Right lobe of liver (tissue), 4 donors: ENCODE measurements around the gene SLC38A10.

Source experiments
- POLR2A ChIP-seq: fragments of 450-650 bp; IDR thresholded peaks from one replicate; pipeline ENCODE4 v1.6.1; 2017; ENCODE audit warnings: antibody characterized with exemption, mild to moderate bottlenecking
- TF ChIP-seq, protein P1 (sequence below), 4 donors: fragments of 200-600 bp in 3 of 4; fragments of 450-650 bp in 1 of 4; IDR thresholded peaks; one replicate each; pipeline versions ENCODE4 v1.5.1 to v1.8.0; 2016 to 2022; ENCODE audit warnings: antibody characterized with exemption in 4 of 4, mild to moderate bottlenecking in 2 of 4
- donor health status: DM: no; HTN: no; CAD: no.
- donor health status: DM: no; HTN: no; CAD: no.
- donor health status: DM: no; HTN: yes; CAD: no.

GRCh38 chr17:81286491-81287145 is 8.5 kb downstream of the SLC38A10 start:
- no peak for TF ChIP-seq POLR2A
- TF ChIP-seq, protein P1, sequence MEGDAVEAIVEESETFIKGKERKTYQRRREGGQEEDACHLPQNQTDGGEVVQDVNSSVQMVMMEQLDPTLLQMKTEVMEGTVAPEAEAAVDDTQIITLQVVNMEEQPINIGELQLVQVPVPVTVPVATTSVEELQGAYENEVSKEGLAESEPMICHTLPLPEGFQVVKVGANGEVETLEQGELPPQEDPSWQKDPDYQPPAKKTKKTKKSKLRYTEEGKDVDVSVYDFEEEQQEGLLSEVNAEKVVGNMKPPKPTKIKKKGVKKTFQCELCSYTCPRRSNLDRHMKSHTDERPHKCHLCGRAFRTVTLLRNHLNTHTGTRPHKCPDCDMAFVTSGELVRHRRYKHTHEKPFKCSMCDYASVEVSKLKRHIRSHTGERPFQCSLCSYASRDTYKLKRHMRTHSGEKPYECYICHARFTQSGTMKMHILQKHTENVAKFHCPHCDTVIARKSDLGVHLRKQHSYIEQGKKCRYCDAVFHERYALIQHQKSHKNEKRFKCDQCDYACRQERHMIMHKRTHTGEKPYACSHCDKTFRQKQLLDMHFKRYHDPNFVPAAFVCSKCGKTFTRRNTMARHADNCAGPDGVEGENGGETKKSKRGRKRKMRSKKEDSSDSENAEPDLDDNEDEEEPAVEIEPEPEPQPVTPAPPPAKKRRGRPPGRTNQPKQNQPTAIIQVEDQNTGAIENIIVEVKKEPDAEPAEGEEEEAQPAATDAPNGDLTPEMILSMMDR (IDR thresholded peaks at IDR 0.05): no peak
